ENCODE results near the gene TMCO2.
"Not testable (repeated sequence)": the region's sequence is repeated elsewhere in the genome, so short reads cannot be mapped to it uniquely, and the experiment has no call there.

Gene TMCO2

DNA sequence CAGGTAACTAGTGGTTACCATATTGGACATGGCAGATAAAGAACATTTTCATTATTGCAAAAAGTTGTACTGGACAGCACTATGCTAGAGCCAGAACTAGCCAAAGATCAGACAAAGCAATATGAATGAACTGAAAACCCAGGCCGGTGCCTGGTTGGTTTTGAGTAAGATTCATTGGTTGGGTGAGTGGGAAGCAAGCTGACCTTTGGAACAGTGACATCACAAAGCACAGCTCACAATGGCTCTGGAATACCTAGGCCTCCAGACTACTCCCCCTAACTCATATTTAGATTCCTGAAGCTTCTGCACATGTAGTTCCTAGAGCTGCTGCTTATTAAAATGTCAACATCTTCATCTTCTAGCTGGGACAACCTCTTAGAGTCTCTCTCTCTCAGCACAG lies at the start of gene TMCO2:
Gene TMCO2 (plus strand): TSS at position 283 of the 400 bp plus-strand sequence. CDS start 57 bp downstream, at position 340.
- in situ Hi-C loops (cut with MboI; ENCODE audit: low pct_unique_long_range_greater_than_20kb, low sequenced_read_pairs), result no loop called here
- no peak for DNase-seq

DNA sequence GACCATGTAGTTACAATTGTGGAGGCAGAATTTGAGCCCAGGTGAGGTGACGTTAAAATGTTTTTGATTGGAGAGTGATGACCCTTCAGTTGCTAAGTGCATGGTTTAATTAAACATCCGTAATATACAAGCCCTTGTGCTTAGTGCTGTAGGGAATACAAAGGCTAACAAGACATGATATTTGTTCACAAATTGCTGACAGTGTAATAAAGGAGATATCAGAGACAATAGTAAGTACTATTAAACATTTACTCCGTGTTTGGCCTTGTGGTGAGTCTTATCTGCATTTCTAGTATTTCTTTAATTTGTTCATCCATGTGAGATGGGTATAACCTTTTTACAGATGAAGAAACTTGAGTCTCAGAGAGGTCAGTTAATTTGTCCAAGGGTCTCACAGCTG lies 48.6 kb upstream of the TMCO2 start:
- in situ Hi-C loops (cut with MboI; ENCODE audit: low pct_unique_long_range_greater_than_20kb, low sequenced_read_pairs), result no loop called here

GRCh38 chr1:40204856-40205255 lies 42.9 kb upstream of the TMCO2 start:
- DNase-seq, result no peak
- in situ Hi-C loops (cut with MboI; ENCODE audit: low pct_unique_long_range_greater_than_20kb, low sequenced_read_pairs), result no loop called here

More for the DNA sequence above, 48.6 kb upstream of the TMCO2 start:
- no peak for DNase-seq

- in situ Hi-C loops (cut with MboI; ENCODE audit: low pct_unique_long_range_greater_than_20kb, low sequenced_read_pairs), result no loop called here
- no peak for DNase-seq
Measured at GRCh38 chr1:40210511-40211204, 37.1 kb upstream of the TMCO2 start.

DNA sequence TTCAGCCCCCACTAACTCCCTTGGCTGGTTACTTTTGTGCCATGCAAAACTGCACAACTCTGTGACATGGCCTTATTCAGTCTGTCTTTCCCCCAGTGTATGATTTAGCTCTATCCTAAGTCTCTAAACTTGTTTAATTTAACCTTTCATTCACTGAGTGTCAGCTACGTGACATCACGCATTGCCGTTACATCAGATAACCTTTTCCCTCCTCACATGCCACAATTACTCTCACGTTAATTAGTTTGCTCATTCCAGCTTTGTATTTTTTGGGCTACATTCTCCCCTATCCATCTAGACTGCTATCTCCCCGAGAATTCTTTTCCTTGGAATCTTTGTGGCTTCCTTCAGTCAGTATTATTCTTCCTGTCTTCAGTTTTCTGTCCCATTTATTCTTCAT lies 29.4 kb upstream of the TMCO2 start:
- in situ Hi-C loops (cut with MboI; ENCODE audit: low pct_unique_long_range_greater_than_20kb, low sequenced_read_pairs), result no loop called here
- DNase-seq, result no peak

- in situ Hi-C loops (cut with MboI; ENCODE audit: low pct_unique_long_range_greater_than_20kb, low sequenced_read_pairs); DNase-seq: not testable (repeated sequence)
Measured at GRCh38 chr1:40221471-40221905, 26.2 kb upstream of the TMCO2 start.

- in situ Hi-C loops (cut with MboI; ENCODE audit: low pct_unique_long_range_greater_than_20kb, low sequenced_read_pairs), result no loop called here
- no peak for DNase-seq
Measured at GRCh38 chr1:40221977-40222772, 25.6 kb upstream of the TMCO2 start.

DNA sequence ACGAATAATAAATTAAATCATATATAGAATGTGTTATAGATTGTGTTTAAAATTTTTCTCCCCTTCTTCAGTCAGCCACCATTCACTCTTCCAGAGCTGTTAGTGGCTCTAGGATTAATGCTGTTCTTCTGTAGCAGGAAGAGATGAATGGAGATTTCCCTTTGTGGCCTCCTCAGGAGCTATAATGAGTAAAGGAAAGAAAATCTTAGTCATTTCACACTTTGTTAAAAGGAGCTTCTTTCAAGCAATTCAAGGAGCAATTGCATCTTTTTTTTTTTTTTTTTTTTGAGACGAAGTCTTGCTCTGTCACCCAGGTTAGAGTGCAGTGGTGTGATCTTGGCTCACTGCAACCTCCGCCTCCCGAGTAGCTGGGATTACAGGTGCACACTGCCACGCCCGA lies 23.7 kb upstream of the TMCO2 start:
- no peak for DNase-seq
- in situ Hi-C loops (cut with MboI; ENCODE audit: low pct_unique_long_range_greater_than_20kb, low sequenced_read_pairs), result no loop called here

DNA sequence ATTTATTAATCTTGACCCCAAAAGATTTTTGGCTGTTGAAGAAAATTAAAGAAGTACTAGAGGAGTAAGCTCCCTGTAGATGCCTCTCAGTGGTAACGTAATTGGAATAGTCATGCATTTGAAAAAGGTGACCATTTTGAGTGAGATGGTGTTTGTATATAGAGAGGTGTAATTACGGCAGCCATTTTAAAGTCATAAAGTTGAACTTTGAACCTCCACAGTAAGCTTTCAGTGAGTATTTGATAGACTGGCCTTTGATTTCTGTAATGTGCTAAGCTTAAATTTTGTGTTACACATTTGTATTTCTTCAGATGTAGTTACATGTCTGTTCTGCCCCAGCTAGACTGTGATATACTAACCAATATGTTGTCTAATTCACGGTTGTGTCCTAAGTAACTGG lies 21.5 kb upstream of the TMCO2 start:
- no peak for DNase-seq
- in situ Hi-C loops (cut with MboI; ENCODE audit: low pct_unique_long_range_greater_than_20kb, low sequenced_read_pairs), result no loop called here

DNA sequence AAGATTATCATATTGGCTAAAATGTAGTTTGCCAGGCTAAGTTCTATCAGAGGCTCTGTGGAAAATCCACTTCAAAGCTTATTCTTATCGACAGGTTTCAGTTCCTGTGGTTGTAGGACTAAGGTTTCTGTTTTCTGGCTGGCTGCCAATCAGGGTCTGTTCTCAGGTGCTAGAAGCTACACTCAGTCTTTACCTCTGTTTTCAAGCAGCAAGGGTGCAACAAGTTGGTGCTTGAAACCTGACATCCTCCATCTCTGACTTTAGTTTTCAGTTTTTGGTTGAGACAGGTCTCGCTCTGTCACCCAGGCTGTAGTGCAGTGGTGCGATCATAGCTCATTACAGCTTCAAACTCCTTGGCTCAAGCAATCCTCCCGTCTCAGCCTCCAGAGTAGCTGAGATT lies 15.3 kb upstream of the TMCO2 start:
- DNase-seq, result no peak
- in situ Hi-C loops (cut with MboI; ENCODE audit: low pct_unique_long_range_greater_than_20kb, low sequenced_read_pairs), result no loop called here

GRCh38 chr1:40239626-40240025 lies 8.1 kb upstream of the TMCO2 start:
- no peak for DNase-seq
- in situ Hi-C loops (cut with MboI; ENCODE audit: low pct_unique_long_range_greater_than_20kb, low sequenced_read_pairs), result no loop called here

GRCh38 chr1:40240390-40240789 lies 7.3 kb upstream of the TMCO2 start:
- no peak for DNase-seq
- in situ Hi-C loops (cut with MboI; ENCODE audit: low pct_unique_long_range_greater_than_20kb, low sequenced_read_pairs), result no loop called here

- in situ Hi-C loops (cut with MboI; ENCODE audit: low pct_unique_long_range_greater_than_20kb, low sequenced_read_pairs), result no loop called here
- no peak for DNase-seq
Measured at GRCh38 chr1:40241362-40241761, 6.4 kb upstream of the TMCO2 start.

DNA sequence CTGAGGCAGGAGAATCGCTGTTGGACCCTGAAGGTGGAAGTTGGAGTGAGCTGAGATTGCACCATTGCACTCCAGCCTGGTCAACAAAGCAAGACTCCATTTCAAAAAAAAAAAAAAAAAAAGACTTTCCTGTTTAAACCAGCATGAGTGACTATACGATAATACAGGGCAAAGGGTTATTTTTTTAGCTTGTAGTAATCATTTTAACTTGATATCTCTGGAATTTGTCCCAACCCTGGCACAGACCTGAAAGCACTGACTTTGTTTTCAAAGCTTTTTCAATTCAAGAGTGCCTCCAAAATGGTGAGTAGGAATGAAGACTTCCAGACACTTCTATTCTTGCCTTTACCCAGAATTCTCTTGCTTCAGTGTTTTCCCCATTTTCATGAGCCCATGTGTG lies 4.4 kb upstream of the TMCO2 start:
- no peak for DNase-seq
- in situ Hi-C loops (cut with MboI; ENCODE audit: low pct_unique_long_range_greater_than_20kb, low sequenced_read_pairs), result no loop called here

GRCh38 chr1:40244138-40244744 lies 3.5 kb upstream of the TMCO2 start:
- in situ Hi-C loops (cut with MboI; ENCODE audit: low pct_unique_long_range_greater_than_20kb, low sequenced_read_pairs), result no loop called here

DNA sequence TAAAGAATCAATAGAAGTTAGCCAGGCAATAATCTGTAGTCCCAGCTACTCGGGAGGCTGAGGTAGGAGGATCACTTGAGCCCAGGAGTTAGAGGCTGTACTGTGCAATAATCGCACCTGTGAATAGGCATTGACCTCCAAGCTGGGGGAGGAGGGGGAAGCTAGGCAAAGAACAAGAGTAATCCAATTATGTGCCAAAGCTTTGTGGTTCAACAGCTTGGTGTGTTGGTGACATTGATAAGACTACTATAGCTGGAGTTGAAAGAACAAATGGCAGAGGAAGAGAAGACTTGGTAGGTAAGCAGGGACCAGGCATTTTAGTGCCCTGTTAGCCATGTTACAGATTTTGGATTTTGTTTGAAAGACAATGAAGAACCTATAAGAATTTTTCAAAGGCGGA lies 2.1 kb upstream of the TMCO2 start:
- in situ Hi-C loops (cut with MboI; ENCODE audit: low pct_unique_long_range_greater_than_20kb, low sequenced_read_pairs), result no loop called here

More at GRCh38 chr1:40244138-40244744, 3.5 kb upstream of the TMCO2 start:
- no peak for DNase-seq

DNA sequence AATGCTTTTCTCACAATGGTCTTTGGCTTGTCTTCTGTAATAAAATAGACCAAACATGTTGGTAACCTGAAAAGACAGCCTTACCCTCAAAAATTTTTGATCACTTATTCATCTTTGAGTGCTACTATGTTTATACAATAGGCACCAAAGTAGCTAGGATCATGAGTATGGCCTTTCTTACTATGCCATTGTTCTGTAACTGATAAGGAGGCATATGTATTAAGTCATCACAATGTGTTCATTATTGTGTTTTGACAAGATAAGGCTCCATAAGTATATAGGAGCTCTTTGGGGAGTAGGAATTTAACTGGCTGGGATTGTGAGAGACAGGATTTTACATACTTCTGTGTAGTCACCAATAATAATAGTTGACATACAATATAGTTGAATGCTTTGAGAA lies 675 bp downstream of the TMCO2 start:
- DNase-seq, result no peak
- in situ Hi-C loops (cut with MboI; ENCODE audit: low pct_unique_long_range_greater_than_20kb, low sequenced_read_pairs), result no loop called here

More for the DNA sequence above, 2.1 kb upstream of the TMCO2 start:
- DNase-seq, result no peak

DNA sequence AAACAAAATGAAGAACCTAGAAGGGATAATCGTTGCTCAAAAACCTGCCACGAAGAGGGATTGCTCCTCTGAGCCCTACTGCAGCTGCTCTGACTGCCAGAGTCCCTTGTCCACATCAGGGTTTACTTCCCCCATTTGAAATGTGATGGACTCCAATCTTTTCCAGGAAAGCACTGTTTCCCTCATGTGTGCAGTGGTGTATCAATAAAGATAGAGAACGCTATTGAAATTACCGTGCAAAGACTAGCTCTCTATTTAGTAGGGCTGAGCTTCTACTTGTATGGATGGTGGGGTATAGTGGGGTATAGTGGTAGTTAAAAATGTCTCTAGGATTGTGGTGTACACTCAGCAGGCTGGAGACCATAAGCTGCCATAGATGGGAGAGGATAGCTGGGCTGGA lies 3.7 kb downstream of the TMCO2 start:
- DNase-seq, result no peak
- in situ Hi-C loops (cut with MboI; ENCODE audit: low pct_unique_long_range_greater_than_20kb, low sequenced_read_pairs), result no loop called here

- DNase-seq, result no peak
- in situ Hi-C loops (cut with MboI; ENCODE audit: low pct_unique_long_range_greater_than_20kb, low sequenced_read_pairs), result no loop called here
Measured at GRCh38 chr1:40252601-40253000, 4.9 kb downstream of the TMCO2 start.

DNA sequence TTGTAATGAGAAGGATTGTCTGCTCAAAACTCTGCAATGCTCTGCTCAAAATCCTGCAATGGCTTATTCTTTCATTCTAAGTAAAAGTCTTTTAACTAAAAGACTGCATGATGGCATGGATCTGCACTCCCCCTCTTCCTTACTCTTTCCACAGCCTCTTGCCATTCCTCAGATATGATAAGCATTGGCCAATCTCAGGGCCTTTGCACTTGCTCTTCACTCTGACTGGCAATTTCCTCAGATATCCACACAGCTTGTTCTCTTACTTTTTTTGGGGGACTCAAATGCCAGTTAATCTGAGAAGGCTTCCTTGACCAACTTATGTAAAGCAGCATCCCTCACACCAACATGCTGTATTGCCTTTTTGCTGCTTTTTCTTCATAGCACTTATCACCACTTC lies 7.5 kb downstream of the TMCO2 start:
- in situ Hi-C loops (cut with MboI; ENCODE audit: low pct_unique_long_range_greater_than_20kb, low sequenced_read_pairs), result no loop called here
- DNase-seq, result no peak
